Smooth muscle cell (in vitro differentiated cells): ENCODE data around the gene ZNF652. TPM values are rescaled to one million over a fixed set of nuclear protein-coding genes. Genes with fewer than 3 reads are reported as not detected.

Source experiments
- DNase-seq: peaks from one replicate; lab custom pipeline; 2025; ENCODE audit not compliant: unreplicated experiment; lab: John Stamatoyannopoulos, UW
- H2AFZ ChIP-seq: fragments of 200-600 bp; sonication (generic); 2 replicates; pipeline ENCODE4 v1.6.0; 2016; ENCODE audit warnings: antibody characterized with exemption, low read depth, mild to moderate bottlenecking
- H3F3A ChIP-seq: fragments of 200-600 bp; sonication (generic); 2 replicates; pipeline ENCODE4 v1.6.0; 2017; ENCODE audit warnings: antibody characterized with exemption, low read depth
- H3K27ac ChIP-seq: fragments of 200-600 bp; sonication (generic); 2 replicates; pipeline ENCODE4 v1.5.1; 2016; ENCODE audit warnings: low read depth, mild to moderate bottlenecking
- H3K27me3 ChIP-seq: fragments of 200-600 bp; sonication (generic); 2 replicates; pipeline ENCODE4 v1.6.1; 2016; ENCODE audit warnings: low read depth, mild to moderate bottlenecking
- H3K36me3 ChIP-seq: fragments of 200-600 bp; sonication (generic); 2 replicates; pipeline ENCODE4 v1.5.1; 2016; ENCODE audit warnings: low read depth
- H3K4me1 ChIP-seq: fragments of 200-600 bp; sonication (generic); 2 replicates; pipeline ENCODE4 v1.5.1; 2016; ENCODE audit warnings: low read depth
- H3K4me2 ChIP-seq: fragments of 200-600 bp; sonication (generic); 2 replicates; pipeline ENCODE4 v1.6.0; 2016; ENCODE audit warnings: mild to moderate bottlenecking
- H3K4me3 ChIP-seq: fragments of 200-600 bp; sonication (generic); 2 replicates; pipeline ENCODE4 v1.5.1; 2016; ENCODE audit warnings: mild to moderate bottlenecking
- H3K79me2 ChIP-seq: fragments of 200-600 bp; sonication (generic); 2 replicates; pipeline ENCODE4 v1.6.0; 2016; ENCODE audit warnings: low read depth, mild to moderate bottlenecking
- H3K9ac ChIP-seq: fragments of 200-600 bp; sonication (generic); 2 replicates; pipeline ENCODE4 v1.6.0; 2016; ENCODE audit warnings: low read depth
- H3K9me3 ChIP-seq: fragments of 200-600 bp; sonication (generic); replicated peaks from 2 replicates; pipeline ENCODE4 v1.5.1; 2016; ENCODE audit warnings: low read depth
- H4K20me1 ChIP-seq: fragments of 200-600 bp; sonication (generic); 2 replicates; pipeline ENCODE4 v1.6.0; 2016; ENCODE audit warnings: low read depth
- WGBS: methylation state at CpG from one replicate; pipeline ENCODE4 v1.1.7; 2016; ENCODE audit warnings: low lambda C conversion rate; 5-methylcytosine and 5-hydroxymethylcytosine counted together
- polyA plus RNA-seq: library from polyadenylated mRNA; unstranded; fragments of >200 nt; fragmentation: Nextera tagmentation; extraction: Ambion mirVana; gene quantifications from 2 replicates; pipeline ENCODE4 v1.2.1, GENCODE V29; 2016
- total RNA-seq: library from RNA; depleted of rRNA; stranded (reverse); fragments of >200 nt; gene quantifications from 2 replicates; pipeline ENCODE4 v1.2.3, GENCODE V29; 2014
- TF ChIP-seq, protein P1 (sequence below): fragments of 200-600 bp; sonication (generic); IDR thresholded peaks from 2 replicates; pipeline ENCODE4 v1.5.1; 2017; ENCODE audit warnings: borderline replicate concordance, mild to moderate bottlenecking, antibody characterized with exemption; ENCODE audit not compliant: insufficient read depth, poor library complexity, severe bottlenecking

The ZNF652 gene
- total and polyA plus RNA-seq, 2 experiments from 2014 or later: 18.3 to 48.8 TPM

DNA sequence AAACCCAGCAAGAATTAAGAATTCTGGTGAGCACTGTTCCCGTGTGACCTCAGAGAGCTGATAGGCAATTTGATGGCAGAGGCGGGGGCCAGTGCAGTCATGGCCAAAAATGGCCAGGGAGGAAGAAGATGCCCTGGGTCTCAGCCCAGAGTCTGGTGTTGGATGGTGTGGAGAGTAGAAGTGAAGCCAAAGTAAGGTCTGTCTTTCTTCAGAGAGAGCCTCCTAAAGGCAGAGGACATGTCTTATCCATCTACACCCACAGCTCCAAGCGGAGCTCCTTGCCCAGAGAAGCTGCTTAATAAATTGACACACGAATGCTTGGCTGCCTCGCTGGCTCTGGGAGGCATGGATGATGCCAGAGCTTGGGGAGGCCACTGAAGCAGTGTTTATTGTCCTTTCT, 19.7 kb upstream of the ZNF652 start:
- H3K79me2 ChIP-seq: no peaks in the 10 kb centered on the region
- H3K9me3 ChIP-seq: no peaks in the 10 kb centered on the region
- DNase-seq: no peak
- no peaks in the 10 kb centered on the region for H3K4me1 ChIP-seq
- H3K4me2 ChIP-seq: no peak overlapping the region
- H2AFZ ChIP-seq: no peak overlapping the region
- no peak overlapping the region for H3K27ac ChIP-seq
- no peaks in the 10 kb centered on the region for H3K36me3 ChIP-seq
- H4K20me1 ChIP-seq: no peaks in the 10 kb centered on the region
- no peak overlapping the region for H3K4me3 ChIP-seq
- H3F3A ChIP-seq: no peaks in the 10 kb centered on the region
- no peak overlapping the region for H3K9ac ChIP-seq
- TF ChIP-seq, protein P1, sequence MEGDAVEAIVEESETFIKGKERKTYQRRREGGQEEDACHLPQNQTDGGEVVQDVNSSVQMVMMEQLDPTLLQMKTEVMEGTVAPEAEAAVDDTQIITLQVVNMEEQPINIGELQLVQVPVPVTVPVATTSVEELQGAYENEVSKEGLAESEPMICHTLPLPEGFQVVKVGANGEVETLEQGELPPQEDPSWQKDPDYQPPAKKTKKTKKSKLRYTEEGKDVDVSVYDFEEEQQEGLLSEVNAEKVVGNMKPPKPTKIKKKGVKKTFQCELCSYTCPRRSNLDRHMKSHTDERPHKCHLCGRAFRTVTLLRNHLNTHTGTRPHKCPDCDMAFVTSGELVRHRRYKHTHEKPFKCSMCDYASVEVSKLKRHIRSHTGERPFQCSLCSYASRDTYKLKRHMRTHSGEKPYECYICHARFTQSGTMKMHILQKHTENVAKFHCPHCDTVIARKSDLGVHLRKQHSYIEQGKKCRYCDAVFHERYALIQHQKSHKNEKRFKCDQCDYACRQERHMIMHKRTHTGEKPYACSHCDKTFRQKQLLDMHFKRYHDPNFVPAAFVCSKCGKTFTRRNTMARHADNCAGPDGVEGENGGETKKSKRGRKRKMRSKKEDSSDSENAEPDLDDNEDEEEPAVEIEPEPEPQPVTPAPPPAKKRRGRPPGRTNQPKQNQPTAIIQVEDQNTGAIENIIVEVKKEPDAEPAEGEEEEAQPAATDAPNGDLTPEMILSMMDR: no peak
- WGBS: 77% methylated on average over 5 of the region's 5 CpGs
- no peaks in the 10 kb centered on the region for H3K27me3 ChIP-seq

DNA sequence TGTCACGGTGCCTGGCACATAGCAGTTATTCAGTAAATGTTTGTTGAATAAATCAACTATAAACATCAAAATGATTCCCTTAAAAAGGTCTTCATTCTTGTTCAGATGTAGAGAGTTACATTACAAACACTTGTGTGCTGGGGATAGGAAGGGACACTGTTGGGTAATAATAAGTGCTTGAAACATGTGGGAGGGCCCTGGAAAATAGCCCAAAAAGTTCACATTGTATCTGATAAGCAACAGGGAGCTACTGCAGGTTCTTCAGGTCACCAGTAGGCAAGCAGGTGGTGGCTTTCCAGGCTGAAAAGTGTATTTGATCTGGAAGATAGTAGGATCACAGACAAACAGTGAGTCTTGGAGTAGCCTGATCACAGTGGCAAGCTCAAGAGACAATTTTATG, 19.0 kb upstream of the ZNF652 start:
- Histone ChIP-seq H3K79me2 (no peaks in the 10 kb centered on the region), H4K20me1 (no peaks in the 10 kb centered on the region), H3K27me3 (no peaks in the 10 kb centered on the region), H3K27ac (no peak overlapping the region), H3F3A (no peaks in the 10 kb centered on the region), H3K4me1 (no peaks in the 10 kb centered on the region), H3K9ac (no peak overlapping the region), H3K4me3 (no peak overlapping the region), H3K9me3 (no peaks in the 10 kb centered on the region), H3K4me2 (no peak overlapping the region), H2AFZ (no peak overlapping the region), H3K36me3 (no peaks in the 10 kb centered on the region)
- no peak for DNase-seq
- TF ChIP-seq, protein P1: no peak
- 83% methylated on average over 1 of the region's 1 CpG for WGBS

DNA sequence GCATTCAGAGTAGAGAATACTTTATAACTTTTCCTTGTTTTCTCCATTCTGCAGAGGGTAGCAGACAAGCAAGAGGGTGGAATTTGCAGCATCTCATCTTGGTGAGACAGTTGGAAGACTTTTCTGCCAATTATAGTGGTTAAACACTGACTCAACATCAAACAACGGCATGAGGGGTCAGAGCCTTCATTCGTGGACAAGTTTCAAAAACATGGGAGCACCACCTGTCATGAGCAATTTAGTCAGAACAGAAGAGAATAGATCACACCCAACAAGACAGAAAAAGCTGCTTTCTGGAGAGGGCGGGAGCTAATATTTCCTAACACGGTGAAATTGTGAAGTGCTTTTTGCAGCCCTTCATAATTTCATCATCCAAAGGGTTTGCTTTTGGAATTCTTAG, 17.9 kb upstream of the ZNF652 start:
- Histone ChIP-seq H3K4me3 (no peak overlapping the region), H2AFZ (no peak overlapping the region), H3K4me2 (no peak overlapping the region), H3K9me3 (no peaks in the 10 kb centered on the region), H3K9ac (no peak overlapping the region), H3K36me3 (no peaks in the 10 kb centered on the region), H3K27me3 (no peaks in the 10 kb centered on the region), H4K20me1 (no peaks in the 10 kb centered on the region), H3K4me1 (no peaks in the 10 kb centered on the region), H3K27ac (no peak overlapping the region), H3K79me2 (no peaks in the 10 kb centered on the region), H3F3A (no peaks in the 10 kb centered on the region)
- TF ChIP-seq, protein P1: no peak
- 85% methylated on average over 4 of the region's 4 CpGs for WGBS
- no peak for DNase-seq

DNA sequence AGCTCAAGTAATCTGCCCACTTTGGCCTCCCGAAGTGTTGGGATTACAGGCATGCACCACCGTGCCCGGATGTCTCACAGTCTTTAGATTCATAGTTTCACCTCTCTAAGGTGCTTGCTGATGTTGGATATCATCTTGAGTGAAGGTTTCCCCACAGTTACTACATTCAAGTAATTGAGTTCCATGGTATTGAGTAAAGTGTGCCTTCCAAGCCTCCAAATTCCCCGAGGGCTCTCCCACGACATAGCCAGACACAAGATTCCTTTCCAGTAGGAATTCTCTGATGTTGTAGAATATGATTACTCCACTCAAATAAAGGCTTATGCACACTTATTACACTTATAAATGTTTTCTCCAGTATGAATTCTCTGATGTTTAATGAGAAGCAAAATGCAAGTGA, 16.3 kb upstream of the ZNF652 start:
- 92% methylated on average over 5 of the region's 5 CpGs for WGBS

More for the DNA sequence above, 16.3 kb upstream of the ZNF652 start:
- Histone ChIP-seq H3F3A (no peaks in the 10 kb centered on the region), H2AFZ (no peak overlapping the region), H4K20me1 (no peaks in the 10 kb centered on the region), H3K4me1 (no peaks in the 10 kb centered on the region), H3K36me3 (no peaks in the 10 kb centered on the region), H3K9ac (no peak overlapping the region), H3K79me2 (no peaks in the 10 kb centered on the region), H3K4me2 (no peak overlapping the region), H3K9me3 (no peaks in the 10 kb centered on the region), H3K4me3 (no peak overlapping the region), H3K27ac (no peak overlapping the region), H3K27me3 (no peaks in the 10 kb centered on the region)
- TF ChIP-seq, protein P1: no peak
- DNase-seq: no peak
